ENCODE data around the gene LILRA5.
"Not testable (repeated sequence)": the region's sequence is repeated elsewhere in the genome, so short reads cannot be mapped to it uniquely, and the experiment has no call there.

The LILRA5 gene

GRCh38 chr19:54299515-54299914 is 13.5 kb downstream of the LILRA5 start:
- no peak for DNase-seq

- DNase-seq, result no peak
Observed at GRCh38 chr19:54299126-54299498, 13.9 kb downstream of the LILRA5 start.

GRCh38 chr19:54298357-54299125 is 14.4 kb downstream of the LILRA5 start:
- no peak for DNase-seq

- DNase-seq, result no peak
Observed at GRCh38 chr19:54297759-54298305, 15.1 kb downstream of the LILRA5 start.

- no peak for DNase-seq
Observed at GRCh38 chr19:54294539-54294938, 18.4 kb downstream of the LILRA5 start.

GRCh38 chr19:54289160-54289559 is 23.8 kb downstream of the LILRA5 start:
- DNase-seq, result not testable (repeated sequence)

GRCh38 chr19:54287456-54287855 is 25.5 kb downstream of the LILRA5 start:
- DNase-seq, result no peak

- DNase-seq, result not testable (repeated sequence)
Observed at GRCh38 chr19:54286283-54286682, 26.7 kb downstream of the LILRA5 start.

GRCh38 chr19:54285427-54286056 is 27.4 kb downstream of the LILRA5 start:
- DNase-seq, result not testable (repeated sequence)

GRCh38 chr19:54282686-54283470 is 30.1 kb downstream of the LILRA5 start:
- DNase-seq, result no peak

GRCh38 chr19:54281729-54282075 is 31.3 kb downstream of the LILRA5 start:
- not testable (repeated sequence) for DNase-seq

GRCh38 chr19:54281007-54281728 is 31.8 kb downstream of the LILRA5 start, which contains the start of gene LILRB2:
TSS of gene LILRB2 (minus strand) at chr19:54281110. CDS start at chr19:54280496, 614 bp downstream.
- no peak for DNase-seq

GRCh38 chr19:54280441-54280840 is 32.5 kb downstream of the LILRA5 start:
- not testable (repeated sequence) for DNase-seq

GRCh38 chr19:54280025-54280424 is 32.9 kb downstream of the LILRA5 start:
- DNase-seq, result not testable (repeated sequence)

GRCh38 chr19:54279406-54279962 is 33.5 kb downstream of the LILRA5 start:
- DNase-seq, result no peak

GRCh38 chr19:54278571-54279195 is 34.3 kb downstream of the LILRA5 start:
- DNase-seq, result not testable (repeated sequence)

- not testable (repeated sequence) for DNase-seq
Observed at GRCh38 chr19:54278056-54278455, 34.9 kb downstream of the LILRA5 start.

GRCh38 chr19:54277111-54277615 is 35.8 kb downstream of the LILRA5 start:
- not testable (repeated sequence) for DNase-seq

- no peak for DNase-seq
Observed at GRCh38 chr19:54275951-54276350, 37.0 kb downstream of the LILRA5 start.

- not testable (repeated sequence) for DNase-seq
Observed at GRCh38 chr19:54274516-54274915, 38.5 kb downstream of the LILRA5 start.

- no peak for DNase-seq
Observed at GRCh38 chr19:54273821-54274220, 39.1 kb downstream of the LILRA5 start.
